Astrocyte (in vitro differentiated cells and primary cell): ENCODE measurements around the gene P4HB.

Experiments
- CTCF ChIP-seq: IDR thresholded peaks from 2 replicates; pipeline ENCODE4 v1.5.1; 2011; ENCODE audit warnings: low read depth, mild to moderate bottlenecking, inconsistent platforms, low read length, moderate library complexity; ENCODE audit not compliant: insufficient read depth
- EZH2 ChIP-seq: IDR thresholded peaks from 2 replicates; pipeline ENCODE4 v1.6.1; 2012; ENCODE audit warnings: mild to moderate bottlenecking, low read length, inconsistent platforms; ENCODE audit not compliant: insufficient read depth

- TF ChIP-seq CTCF (no peak), EZH2 (no peak)
Measured at GRCh38 chr17:81885454-81885853, 25.1 kb upstream of the P4HB start.
